ENCODE measurements around the gene SREBF2.

DNA sequence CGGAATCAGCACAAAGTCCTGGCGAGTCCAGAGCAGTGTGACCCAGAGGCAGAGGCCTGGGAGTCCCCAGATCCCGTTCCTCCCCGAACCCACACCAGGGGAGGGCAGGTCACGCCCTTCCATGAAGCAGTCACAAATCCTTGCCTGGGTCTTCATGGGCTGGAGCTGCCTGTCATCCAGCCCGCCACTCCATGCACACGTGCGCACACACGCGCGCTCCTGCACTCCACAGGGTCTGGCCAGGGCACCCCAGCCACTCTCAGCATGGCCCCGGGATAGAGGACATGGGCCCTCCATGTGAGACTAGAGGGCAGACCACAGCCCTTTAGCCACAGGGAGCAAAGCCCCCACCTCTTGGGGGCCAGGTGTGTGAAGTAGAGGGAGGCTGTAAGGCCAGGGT is 99.4 kb downstream of the SREBF2 start:
- TF ChIP-seq, protein P1, sequence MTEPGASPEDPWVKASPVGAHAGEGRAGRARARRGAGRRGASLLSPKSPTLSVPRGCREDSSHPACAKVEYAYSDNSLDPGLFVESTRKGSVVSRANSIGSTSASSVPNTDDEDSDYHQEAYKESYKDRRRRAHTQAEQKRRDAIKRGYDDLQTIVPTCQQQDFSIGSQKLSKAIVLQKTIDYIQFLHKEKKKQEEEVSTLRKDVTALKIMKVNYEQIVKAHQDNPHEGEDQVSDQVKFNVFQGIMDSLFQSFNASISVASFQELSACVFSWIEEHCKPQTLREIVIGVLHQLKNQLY (CRISPR knock-in tag; conservative IDR thresholded peaks at IDR 0.05), result no peak
- no peak for TF ChIP-seq DIDO1 (tag; IDR thresholded peaks at IDR 0.05; ENCODE audit: low read depth)
- no peak for TF ChIP-seq CCNT2 (IDR thresholded peaks at IDR 0.05; ENCODE audit: borderline replicate concordance, extremely low read depth, insufficient read length, low read depth, low read length)
- no peak for TF ChIP-seq SPI1 (IDR thresholded peaks at IDR 0.05; ENCODE audit: borderline replicate concordance, low read depth, low read length)
